GM18861 (cell line): ENCODE results near the gene TIMM44.

ENCODE experiments used
- ATAC-seq: cut with Tn5 transposase; IDR thresholded peaks from one replicate; pipeline ENCODE4 v1.9.1; 2021; ENCODE audit not compliant: unreplicated experiment

The TIMM44 gene

DNA sequence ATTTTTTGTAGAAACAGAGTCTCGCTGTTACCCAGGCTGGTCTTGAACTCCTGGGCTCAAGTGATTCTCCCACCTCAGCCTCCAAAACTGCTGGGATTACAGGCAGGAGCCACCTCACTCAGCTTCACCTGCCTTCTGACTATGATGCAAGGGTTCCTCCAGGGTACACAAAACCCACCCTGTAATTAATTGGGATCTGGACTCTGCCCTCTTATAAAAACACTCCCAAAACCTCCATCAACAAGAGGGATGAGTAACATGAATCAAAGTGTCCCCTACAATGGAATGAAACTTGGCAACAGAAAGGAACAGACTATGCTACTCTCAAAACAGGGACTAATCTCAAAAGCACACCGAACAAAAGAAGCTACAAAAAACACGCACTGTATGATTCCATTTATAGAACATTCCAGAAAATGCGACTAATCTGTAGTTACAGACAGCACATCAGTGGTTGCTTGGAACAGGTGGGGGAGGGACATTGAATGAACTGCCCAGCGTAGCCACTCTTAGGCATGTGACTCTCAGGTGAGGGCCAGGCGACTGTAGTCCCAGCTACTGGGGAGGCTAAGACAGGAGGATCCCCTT lies 66.1 kb downstream of the TIMM44 start:
- ATAC-seq: no peak
